NCI-H748 (cell line): Measurements from ENCODE around the gene GIMAP8.
"Not testable (repeated sequence)": the region's sequence is repeated elsewhere in the genome, so short reads cannot be mapped to it uniquely, and the experiment has no call there.

ENCODE experiments used
- DNase-seq: peaks from one replicate; lab custom pipeline; 2025; ENCODE audit not compliant: unreplicated experiment; lab: John Stamatoyannopoulos, UW

GIMAP8 gene

GRCh38 chr7:150434240-150434639, 16.2 kb upstream of the GIMAP8 start:
- DNase-seq = no peak

- no peak for DNase-seq
Observed at GRCh38 chr7:150435047-150435389, 15.4 kb upstream of the GIMAP8 start.

GRCh38 chr7:150435390-150436073, 14.9 kb upstream of the GIMAP8 start:
- no peak for DNase-seq

GRCh38 chr7:150439967-150440366, 10.5 kb upstream of the GIMAP8 start:
- DNase-seq = no peak

GRCh38 chr7:150441524-150441923, 8.9 kb upstream of the GIMAP8 start:
- DNase-seq = no peak

- no peak for DNase-seq
Observed at GRCh38 chr7:150442811-150443210, 7.6 kb upstream of the GIMAP8 start.

GRCh38 chr7:150443793-150444540, 6.5 kb upstream of the GIMAP8 start:
- no peak for DNase-seq

GRCh38 chr7:150444674-150445365, 5.6 kb upstream of the GIMAP8 start:
- DNase-seq = no peak

GRCh38 chr7:150446288-150446938, 4.0 kb upstream of the GIMAP8 start:
- DNase-seq = no peak

GRCh38 chr7:150447966-150448788, 2.3 kb upstream of the GIMAP8 start:
- no peak for DNase-seq

- DNase-seq = peak; percentile 57
Observed at GRCh38 chr7:150448789-150449147, 1.7 kb upstream of the GIMAP8 start.

GRCh38 chr7:150449206-150449952, 1.1 kb upstream of the GIMAP8 start:
- DNase-seq = no peak

GRCh38 chr7:150451097-150451793, 815 bp downstream of the GIMAP8 start:
- DNase-seq = no peak

- DNase-seq = no peak
Observed at GRCh38 chr7:150451833-150452461, 1.5 kb downstream of the GIMAP8 start.

- DNase-seq = no peak
Observed at GRCh38 chr7:150453181-150453580, 2.8 kb downstream of the GIMAP8 start.

GRCh38 chr7:150453892-150454291, 3.5 kb downstream of the GIMAP8 start:
- DNase-seq = no peak

- DNase-seq = not testable (repeated sequence)
Observed at GRCh38 chr7:150457064-150457463, 6.6 kb downstream of the GIMAP8 start.

GRCh38 chr7:150458235-150458634, 7.8 kb downstream of the GIMAP8 start:
- DNase-seq = no peak

GRCh38 chr7:150458756-150459155, 8.3 kb downstream of the GIMAP8 start:
- no peak for DNase-seq
